Endothelial cell of umbilical vein (primary cell): Measurements from ENCODE around the gene DDX51. TPM values are rescaled to one million over a fixed set of nuclear protein-coding genes. Genes with fewer than 3 reads are reported as not detected.

Source experiments
- BruUV-seq: library from RNA; stranded (reverse); fragments of 400-500 nt; replicated peaks from 2 replicates; lab custom pipeline; 2021; lab: Mats Ljungman, UMichigan
- CTCF ChIA-PET: fragments of 300-600, 350-600 bp; sonication (Branson Sonifier 250); formaldehyde crosslinking; loops from one replicate; lab custom pipeline; 2021; ENCODE audit warnings: antibody characterized with exemption, inconsistent platforms; lab: Charles Lee
- POLR2A ChIA-PET: fragments of 300-600, 350-600 bp; sonication (Branson Sonifier 250); formaldehyde crosslinking; loops from one replicate; lab custom pipeline; 2021; ENCODE audit warnings: antibody characterized with exemption, inconsistent platforms; lab: Charles Lee
- DNase-seq: peaks from one replicate; pipeline ENCODE4 v3.0.0-alpha.2; 2011; ENCODE audit warnings: low read depth, low spot score
- FAIRE-seq: peaks from 2 replicates; lab custom pipeline; 2011; peaks lifted over from hg19 to GRCh38; lab: Jason Lieb, UNC
- H2AFZ ChIP-seq: 2 replicates; pipeline ENCODE4 v1.6.0; 2012; ENCODE audit warnings: low read depth, low read length, control low read depth, inconsistent platforms
- H3K27ac ChIP-seq: 2 replicates; pipeline ENCODE4 v1.5.1; 2011; ENCODE audit warnings: low read depth, mild to moderate bottlenecking, control low read depth, low read length, moderate library complexity; ENCODE audit not compliant: insufficient read depth
- H3K27me3 ChIP-seq, 2 experiments: 2 replicates each; pipeline versions ENCODE4 v1.6.0 to v1.6.1; 2011; ENCODE audit warnings: low read length in 2 of 2, mixed read lengths in 1 of 2; ENCODE audit not compliant: control insufficient read depth in 2 of 2, insufficient read depth in 2 of 2
- H3K36me3 ChIP-seq, 2 experiments: 2 replicates in 1 of 2; 3 replicates in 1 of 2; pipeline ENCODE4 v1.5.1; 2011; ENCODE audit warnings: low read length in 2 of 2, mild to moderate bottlenecking in 1 of 2, moderate library complexity in 1 of 2; ENCODE audit not compliant: control insufficient read depth in 2 of 2, insufficient read depth in 2 of 2; ENCODE audit errors: extremely low read depth in 1 of 2
- H3K4me1 ChIP-seq: 3 replicates; pipeline ENCODE4 v1.5.1; 2011; ENCODE audit warnings: mild to moderate bottlenecking, low read length; ENCODE audit not compliant: control insufficient read depth, insufficient read depth; ENCODE audit errors: extremely low read depth
- H3K4me2 ChIP-seq: 2 replicates; pipeline ENCODE4 v1.6.1; 2011; ENCODE audit warnings: low read length, control low read depth, mixed read lengths; ENCODE audit not compliant: insufficient read depth
- H3K4me3 ChIP-seq, 3 experiments: fragments of 200-600 bp in 1 of 3; sonication (generic), shearing (Covaris generic) in 1 of 3; replicated peaks in 1 of 3; 2 replicates each; pipeline ENCODE4 v1.5.1; 2011 to 2016; ENCODE audit warnings: control low read depth in 3 of 3, low read length in 3 of 3, mild to moderate bottlenecking in 2 of 3, inconsistent platforms in 1 of 3, low read depth in 1 of 3, moderate library complexity in 1 of 3; ENCODE audit not compliant: insufficient read depth in 1 of 3
- H3K79me2 ChIP-seq: 2 replicates; pipeline ENCODE4 v1.6.0; 2012; ENCODE audit warnings: low read length, inconsistent platforms; ENCODE audit not compliant: control insufficient read depth, insufficient read depth
- H3K9ac ChIP-seq: replicated peaks from 2 replicates; pipeline ENCODE3; 2011; ENCODE audit warnings: low read length, control low read depth; ENCODE audit not compliant: insufficient read depth; ENCODE audit errors: extremely low read depth
- H3K9me1 ChIP-seq: replicated peaks from 3 replicates; pipeline ENCODE4 v1.6.0; 2011; ENCODE audit warnings: mild to moderate bottlenecking, low read length; ENCODE audit not compliant: control insufficient read depth, insufficient read depth; ENCODE audit errors: extremely low read depth
- H3K9me3 ChIP-seq: replicated peaks from 2 replicates; pipeline ENCODE4 v1.5.1; 2012; ENCODE audit warnings: low read length, inconsistent platforms; ENCODE audit not compliant: control insufficient read depth, insufficient read depth
- H4K20me1 ChIP-seq: replicated peaks from 2 replicates; pipeline ENCODE3; 2011; ENCODE audit warnings: mild to moderate bottlenecking, low read length; ENCODE audit not compliant: control insufficient read depth, insufficient read depth; ENCODE audit errors: extremely low read depth
- EZH2 ChIP-seq: IDR thresholded peaks from 2 replicates; pipeline ENCODE4 v1.6.1; 2012; ENCODE audit warnings: borderline replicate concordance, low read depth, mild to moderate bottlenecking, moderate library complexity, low read length, inconsistent platforms; ENCODE audit not compliant: severe bottlenecking
- FOS ChIP-seq: IDR thresholded peaks from 2 replicates; pipeline ENCODE4 v1.6.1; 2011; ENCODE audit warnings: mild to moderate bottlenecking, low read length, moderate library complexity, borderline replicate concordance; ENCODE audit not compliant: insufficient read depth
- GATA2 ChIP-seq: IDR thresholded peaks from 2 replicates; pipeline ENCODE4 v1.7.0; 2011; ENCODE audit warnings: low read depth, mild to moderate bottlenecking, moderate library complexity, mixed read lengths, low read length; ENCODE audit not compliant: insufficient read length, insufficient read depth
- JUN ChIP-seq: IDR thresholded peaks from 2 replicates; pipeline ENCODE4 v1.6.1; 2011; ENCODE audit warnings: borderline replicate concordance, low read depth; ENCODE audit not compliant: insufficient read length, insufficient read depth
- POLR2A ChIP-seq: IDR thresholded peaks from 2 replicates; pipeline ENCODE4 v1.6.1; 2012; ENCODE audit warnings: low read depth, mild to moderate bottlenecking, control low read depth, low read length
- POLR2AphosphoS5 ChIP-seq: IDR thresholded peaks from 2 replicates; pipeline ENCODE4 v1.6.1; 2012; ENCODE audit warnings: low read depth, mild to moderate bottlenecking, control low read depth, low read length, moderate library complexity; ENCODE audit not compliant: insufficient read depth
- dilution Hi-C: fragments of 300-500 bp; cut with MboI; formaldehyde crosslinking; loops from one replicate; pipeline ENCODE4 v1.15.0; 2019; ENCODE audit warnings: low sequenced_read_pairs; ENCODE audit not compliant: extremely low pct_ligation_motif_present
- intact Hi-C: fragments of 100-400 bp; cut with micrococcal nuclease; formaldehyde crosslinking; loops from one replicate; pipeline ENCODE4 v1.10.0; 2022
- polyA plus RNA-seq, 4 experiments: library from polyadenylated mRNA; depleted of rRNA in 3 of 4; stranded (reverse) in 3 of 4; unstranded in 1 of 4; fragments of >200 nt; gene quantifications; 2 replicates each; pipeline versions ENCODE4 v1.2.1 to v1.2.3, GENCODE V29; 2011 to 2012; ENCODE audit warnings: missing spikeins in 1 of 4
- total RNA-seq: library from RNA; stranded (reverse); gene quantifications from 2 replicates; pipeline ENCODE4 v1.2.3, GENCODE V29; 2021
- TF ChIP-seq, protein P1 (sequence below), 2 donors: IDR thresholded peaks; 1 replicate in 1 of 2; 2 replicates in 1 of 2; pipeline ENCODE4 v1.5.1; 2011; ENCODE audit warnings: low read length in 2 of 2, mild to moderate bottlenecking in 2 of 2, moderate library complexity in 2 of 2, control low read depth in 1 of 2, inconsistent platforms in 1 of 2, low read depth in 1 of 2; ENCODE audit not compliant: insufficient read depth in 1 of 2; ENCODE audit errors: extremely low read depth in 1 of 2

The DDX51 gene
- total and polyA plus RNA-seq, 2 donors (not counting 3 experiments of a cell fraction or from before 2014, with no cell fraction given): 11.4 to 23.5 TPM

DNA sequence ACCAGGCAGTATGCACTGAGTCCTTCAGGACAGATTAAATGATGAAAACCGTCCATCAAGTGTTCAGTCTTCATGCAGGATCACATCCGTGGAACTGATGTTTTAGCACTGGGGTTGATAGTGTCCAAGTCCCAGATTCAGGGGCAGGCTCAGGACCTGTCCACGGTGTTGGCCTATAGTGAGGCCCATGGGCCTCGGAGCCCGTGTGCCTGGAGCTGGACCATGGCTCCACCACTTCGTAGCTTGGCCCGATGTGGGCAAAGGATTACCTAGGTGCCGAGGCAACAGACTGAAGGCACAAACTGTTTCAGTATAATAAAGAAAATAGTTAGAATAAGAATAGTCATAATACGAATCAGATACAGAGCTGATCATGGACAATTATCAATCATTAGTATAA, 41.8 kb downstream of the DDX51 start:
- intact Hi-C loops (no loop called here), dilution Hi-C loops (no loop called here)
- H3K4me3 ChIP-seq: no peak overlapping the region
- no peak for DNase-seq
- H3K27me3 ChIP-seq: no peaks in the 10 kb centered on the region
- no peaks in the 10 kb centered on the region for H3K4me1 ChIP-seq
- no peaks in the 10 kb centered on the region for H3K9me3 ChIP-seq
- H2AFZ ChIP-seq: no peak overlapping the region
- FAIRE-seq: no peak
- H3K9me1 ChIP-seq: no peaks in the 10 kb centered on the region
- no peak overlapping the region for H3K27ac ChIP-seq
- TF ChIP-seq GATA2 (no peak), EZH2 (no peak), POLR2AphosphoS5 (no peak), FOS (no peak), JUN (no peak), POLR2A (no peak)
- TF ChIP-seq, protein P1, sequence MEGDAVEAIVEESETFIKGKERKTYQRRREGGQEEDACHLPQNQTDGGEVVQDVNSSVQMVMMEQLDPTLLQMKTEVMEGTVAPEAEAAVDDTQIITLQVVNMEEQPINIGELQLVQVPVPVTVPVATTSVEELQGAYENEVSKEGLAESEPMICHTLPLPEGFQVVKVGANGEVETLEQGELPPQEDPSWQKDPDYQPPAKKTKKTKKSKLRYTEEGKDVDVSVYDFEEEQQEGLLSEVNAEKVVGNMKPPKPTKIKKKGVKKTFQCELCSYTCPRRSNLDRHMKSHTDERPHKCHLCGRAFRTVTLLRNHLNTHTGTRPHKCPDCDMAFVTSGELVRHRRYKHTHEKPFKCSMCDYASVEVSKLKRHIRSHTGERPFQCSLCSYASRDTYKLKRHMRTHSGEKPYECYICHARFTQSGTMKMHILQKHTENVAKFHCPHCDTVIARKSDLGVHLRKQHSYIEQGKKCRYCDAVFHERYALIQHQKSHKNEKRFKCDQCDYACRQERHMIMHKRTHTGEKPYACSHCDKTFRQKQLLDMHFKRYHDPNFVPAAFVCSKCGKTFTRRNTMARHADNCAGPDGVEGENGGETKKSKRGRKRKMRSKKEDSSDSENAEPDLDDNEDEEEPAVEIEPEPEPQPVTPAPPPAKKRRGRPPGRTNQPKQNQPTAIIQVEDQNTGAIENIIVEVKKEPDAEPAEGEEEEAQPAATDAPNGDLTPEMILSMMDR (IDR thresholded peaks at IDR 0.05; ENCODE audit: extremely low read depth in 1 of 2, insufficient read depth in 1 of 2, low read depth in 1 of 2, low read length in 2 of 2): no peak
- POLR2A ChIA-PET: no interaction called here
- CTCF ChIA-PET: no interaction called here
- H3K79me2 ChIP-seq: no peaks in the 10 kb centered on the region
- no TSS peak for BruUV-seq
- no peaks in the 10 kb centered on the region for H4K20me1 ChIP-seq
- no peak overlapping the region for H3K4me2 ChIP-seq
- no peak overlapping the region for H3K9ac ChIP-seq
- H3K36me3 ChIP-seq: peaks cover 0 to 11% of the 10 kb centered on the region in 2 experiments
